ENCODE data around the gene FAM13A. TPM values are rescaled to one million over a fixed set of nuclear protein-coding genes. Genes with fewer than 3 reads are reported as not detected.
A peak's percentile ranks its signal among the peaks of the same experiment; 100 is the strongest.

FAM13A gene
- total RNA-seq, 1 donor from 2014 or later, result 39.1 TPM

DNA sequence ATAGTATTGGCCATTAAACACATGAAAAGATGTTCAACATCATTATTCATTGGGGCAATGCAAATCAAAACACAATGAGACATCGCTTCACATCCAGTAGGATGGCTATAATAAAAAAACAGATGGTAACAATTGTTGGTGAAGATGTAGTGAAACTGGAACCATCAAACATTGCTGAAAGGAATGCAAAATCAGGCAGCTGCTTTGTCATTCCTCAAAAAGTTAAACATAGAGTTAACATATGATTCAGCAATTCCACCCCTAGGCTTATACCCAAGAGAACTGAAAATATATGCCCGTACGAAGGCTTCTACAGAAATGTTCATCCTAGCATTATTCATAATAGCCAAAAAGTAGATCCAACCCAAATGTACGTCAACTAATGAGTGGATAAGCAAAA is 215.3 kb downstream of the FAM13A start:
- ATAC-seq (no peak), DNase-seq (no peak)
- Histone ChIP-seq H3K27me3 (ENCODE audit: low read depth) (no peaks in the 10 kb centered on the region), H3K27ac (no peak overlapping the region), H3K36me3 (no peaks in the 10 kb centered on the region), H3K4me3 (no peak overlapping the region), H3K4me1 (peaks cover 6% of the 10 kb centered on the region), H3K9me3 (no peaks in the 10 kb centered on the region)
- intact Hi-C loops (cut with DNase I), result no loop called here
- TF ChIP-seq CTCF (IDR thresholded peaks at IDR 0.05), result no peak

DNA sequence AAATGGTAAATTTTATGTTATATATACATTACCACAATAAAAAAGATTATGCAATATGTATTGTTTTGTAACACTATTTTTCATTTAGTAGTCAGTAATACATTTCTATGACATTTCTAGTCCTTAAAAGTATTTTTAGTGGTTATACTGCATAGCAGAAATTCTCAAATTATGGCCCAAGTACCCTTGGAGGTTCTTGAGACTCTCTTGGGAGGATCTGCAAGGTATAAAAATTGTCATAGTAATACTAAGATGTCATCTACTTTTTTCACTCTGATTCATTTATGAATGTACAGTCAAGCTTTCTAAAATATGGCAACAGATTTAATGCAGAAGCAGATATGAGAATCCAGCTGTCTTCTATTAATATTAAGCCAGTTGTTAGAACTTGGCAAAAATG is 220.8 kb downstream of the FAM13A start:
- intact Hi-C loops (cut with DNase I), result no loop called here
- ATAC-seq (no peak), DNase-seq (no peak)
- no peaks in the 10 kb centered on the region for H3K27me3 ChIP-seq (ENCODE audit: low read depth)
- H3K4me3 ChIP-seq, result no peak overlapping the region
- no peaks in the 10 kb centered on the region for H3K4me1 ChIP-seq
- H3K27ac ChIP-seq, result no peak overlapping the region
- no peaks in the 10 kb centered on the region for H3K9me3 ChIP-seq
- no peak for TF ChIP-seq CTCF (IDR thresholded peaks at IDR 0.05)
- H3K36me3 ChIP-seq, result no peaks in the 10 kb centered on the region

DNA sequence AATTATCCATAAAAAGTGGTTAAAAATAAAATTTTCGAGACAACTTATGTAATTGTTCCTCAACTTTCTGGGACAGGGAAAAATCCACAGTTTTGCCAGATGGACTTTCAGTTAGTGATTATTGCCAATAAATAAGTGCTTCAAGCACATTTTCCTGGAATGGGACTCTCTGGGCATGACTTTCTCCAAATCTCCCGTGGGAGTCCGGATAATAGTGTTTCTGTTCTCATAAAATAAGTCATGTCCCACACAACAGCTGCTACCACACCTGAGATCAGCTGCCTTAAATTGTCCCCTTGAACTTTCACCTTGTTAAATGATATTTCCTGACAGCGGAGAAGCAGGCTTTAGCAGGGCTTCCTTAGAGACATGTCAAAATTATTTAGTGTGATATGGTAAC is 226.0 kb downstream of the FAM13A start:
- intact Hi-C loops (cut with DNase I), result no loop called here
- DNase-seq (no peak), ATAC-seq (no peak)
- Histone ChIP-seq H3K4me1 (peaks cover 18% of the 10 kb centered on the region), H3K27ac (no peak overlapping the region), H3K27me3 (ENCODE audit: low read depth) (no peaks in the 10 kb centered on the region), H3K36me3 (no peaks in the 10 kb centered on the region), H3K9me3 (no peaks in the 10 kb centered on the region), H3K4me3 (no peak overlapping the region)
- no peak for TF ChIP-seq CTCF (IDR thresholded peaks at IDR 0.05)

DNA sequence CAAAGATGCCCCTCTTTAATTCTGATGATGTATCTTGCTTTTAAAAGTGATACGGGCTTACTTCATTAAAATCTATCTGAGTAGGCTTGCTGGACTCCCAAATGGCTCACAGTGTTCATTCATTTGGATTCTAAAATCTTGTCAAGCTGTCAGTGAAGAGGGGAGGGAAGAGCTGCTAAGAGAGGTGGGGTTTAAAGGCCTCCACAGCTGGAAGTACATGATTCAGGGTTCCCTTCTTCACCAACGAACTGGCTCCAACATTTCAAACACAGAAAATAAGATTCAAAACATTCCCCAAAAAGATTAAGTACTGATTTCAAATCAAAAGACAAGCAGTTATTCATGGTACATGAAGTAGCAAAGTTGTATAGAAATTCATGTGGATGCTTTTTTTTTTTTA is 226.4 kb downstream of the FAM13A start:
- DNase-seq, result no peak
- Histone ChIP-seq H3K36me3 (no peaks in the 10 kb centered on the region), H3K27ac (no peak overlapping the region), H3K4me3 (no peak overlapping the region), H3K9me3 (no peaks in the 10 kb centered on the region), H3K4me1 (peaks cover 18% of the 10 kb centered on the region), H3K27me3 (ENCODE audit: low read depth) (no peaks in the 10 kb centered on the region)
- intact Hi-C loops (cut with DNase I), result no loop called here
- no peak for ATAC-seq
- TF ChIP-seq CTCF (IDR thresholded peaks at IDR 0.05), result no peak

DNA sequence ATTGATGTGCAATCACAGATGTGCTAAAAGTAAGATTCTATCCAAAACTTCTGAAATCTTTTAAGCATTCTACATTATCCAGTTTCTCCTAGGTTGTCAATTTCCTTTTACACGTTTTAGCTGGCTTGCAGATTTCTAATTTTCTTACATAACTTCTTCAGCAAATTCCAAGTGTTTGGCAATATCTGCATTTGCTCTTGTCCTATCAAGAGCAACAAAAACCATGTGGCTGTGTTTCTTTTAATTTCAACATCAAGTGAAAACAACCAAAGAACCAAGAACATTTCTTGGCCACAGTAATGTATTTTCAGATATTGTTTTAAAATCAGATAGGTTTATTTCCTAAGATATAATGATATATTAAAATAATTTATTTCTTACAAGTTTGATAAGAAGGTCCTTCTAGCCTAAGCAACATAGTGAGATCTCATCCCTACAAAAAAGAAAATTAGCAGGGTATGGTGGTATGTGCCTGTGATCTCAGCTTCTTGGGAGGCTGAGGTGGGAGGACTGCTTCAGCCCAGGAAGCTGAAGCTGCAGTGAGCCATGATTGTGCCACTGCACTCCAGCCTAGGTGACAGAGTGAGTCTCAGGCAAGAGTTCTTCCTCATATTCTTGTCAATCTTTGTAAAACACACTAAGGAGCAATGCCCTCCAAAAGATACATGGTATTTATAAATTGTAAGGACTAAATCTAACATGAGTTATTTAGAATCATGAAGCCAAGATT is 228.0 kb downstream of the FAM13A start:
- TF ChIP-seq CTCF (IDR thresholded peaks at IDR 0.05), result no peak
- no peaks in the 10 kb centered on the region for H3K27me3 ChIP-seq (ENCODE audit: low read depth)
- intact Hi-C loops (cut with DNase I), result no loop called here
- H3K36me3 ChIP-seq, result no peaks in the 10 kb centered on the region
- H3K4me3 ChIP-seq, result no peak overlapping the region
- no peak overlapping the region for H3K27ac ChIP-seq
- peak in 1 of 2 donors; percentile 26 for ATAC-seq
- peaks cover 18% of the 10 kb centered on the region for H3K4me1 ChIP-seq
- H3K9me3 ChIP-seq, result no peaks in the 10 kb centered on the region
- no peak for DNase-seq

Data from lower lobe of right lung (tissue), 2 donors.